GM12873 (cell line): ENCODE data around the gene AKT1S1.
A peak's percentile ranks its signal among the peaks of the same experiment; 100 is the strongest.

Experiments
- CTCF ChIP-seq: IDR thresholded peaks from 2 replicates; pipeline ENCODE4 v1.5.1; 2012; ENCODE audit warnings: low read depth, mild to moderate bottlenecking, moderate library complexity, low read length, control low read depth; ENCODE audit not compliant: insufficient read depth; ENCODE audit errors: missing control alignments

The AKT1S1 gene

GRCh38 chr19:49862391-49863253, 14.5 kb downstream of the AKT1S1 start:
- peak; percentile 43 for TF ChIP-seq CTCF

- no peak for TF ChIP-seq CTCF
Measured at GRCh38 chr19:49861541-49862378, 15.4 kb downstream of the AKT1S1 start.

- TF ChIP-seq CTCF = no peak
Measured at GRCh38 chr19:49861107-49861506, 16.0 kb downstream of the AKT1S1 start.

GRCh38 chr19:49860336-49861102, 16.6 kb downstream of the AKT1S1 start:
- TF ChIP-seq CTCF = no peak

- TF ChIP-seq CTCF = no peak
Measured at GRCh38 chr19:49859682-49860335, 17.3 kb downstream of the AKT1S1 start.

- TF ChIP-seq CTCF = no peak
Measured at GRCh38 chr19:49858088-49858985, 18.8 kb downstream of the AKT1S1 start.
